GM21423 (cell line): Measurements from ENCODE around the gene TMEM178B.

Experiments used
- ATAC-seq: cut with Tn5 transposase; IDR thresholded peaks from one replicate; pipeline ENCODE4 v1.9.1; 2021; ENCODE audit warnings: mild to moderate bottlenecking, moderate library complexity; ENCODE audit not compliant: unreplicated experiment

Gene TMEM178B

GRCh38 chr7:141511676-141512396 lies 438.0 kb downstream of the TMEM178B start:
- ATAC-seq, result no peak

GRCh38 chr7:141512597-141512996 lies 438.7 kb downstream of the TMEM178B start:
- ATAC-seq, result no peak

- no peak for ATAC-seq
Measured at GRCh38 chr7:141513720-141514119, 439.9 kb downstream of the TMEM178B start.

DNA sequence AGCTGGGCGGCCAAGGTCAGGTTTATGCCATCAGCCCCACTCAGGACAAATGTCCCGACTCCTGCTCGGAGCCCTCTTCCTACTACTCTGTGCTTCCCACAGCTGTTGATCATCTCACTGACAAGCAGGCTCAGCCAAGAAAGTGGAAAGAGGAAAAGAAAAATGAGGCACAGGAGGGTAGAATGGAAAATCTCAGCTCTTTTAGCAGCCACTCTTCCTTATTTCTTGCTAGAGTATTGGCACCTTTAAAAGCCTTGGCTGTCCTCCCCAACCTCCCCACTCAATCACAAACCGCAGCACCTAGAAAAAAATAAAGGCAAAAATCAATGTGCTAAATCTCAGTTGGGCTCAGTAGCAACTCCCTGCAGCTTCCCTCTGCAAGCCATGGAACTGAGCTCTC lies 442.1 kb downstream of the TMEM178B start:
- ATAC-seq, result no peak

DNA sequence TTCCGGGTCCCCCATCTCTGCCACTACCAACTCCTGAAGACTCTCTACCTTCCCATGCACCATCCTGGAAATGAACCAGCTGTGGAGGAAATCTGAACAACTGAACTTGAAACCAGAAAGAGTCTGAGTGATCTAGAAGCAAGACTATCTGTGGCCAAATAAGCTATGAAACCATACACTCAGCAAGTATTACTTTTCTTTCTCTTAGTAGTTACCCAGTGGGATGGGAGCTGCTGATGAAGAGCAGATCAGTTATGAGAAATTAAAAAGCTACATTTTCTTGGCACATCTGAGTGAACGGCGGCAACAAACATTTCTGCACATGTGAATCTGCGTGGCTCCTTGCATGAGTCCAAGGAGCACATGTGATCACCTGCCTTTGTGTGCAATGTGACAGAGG lies 445.8 kb downstream of the TMEM178B start:
- ATAC-seq, result no peak

- no peak for ATAC-seq
Measured at GRCh38 chr7:141522657-141523342, 448.9 kb downstream of the TMEM178B start.

DNA sequence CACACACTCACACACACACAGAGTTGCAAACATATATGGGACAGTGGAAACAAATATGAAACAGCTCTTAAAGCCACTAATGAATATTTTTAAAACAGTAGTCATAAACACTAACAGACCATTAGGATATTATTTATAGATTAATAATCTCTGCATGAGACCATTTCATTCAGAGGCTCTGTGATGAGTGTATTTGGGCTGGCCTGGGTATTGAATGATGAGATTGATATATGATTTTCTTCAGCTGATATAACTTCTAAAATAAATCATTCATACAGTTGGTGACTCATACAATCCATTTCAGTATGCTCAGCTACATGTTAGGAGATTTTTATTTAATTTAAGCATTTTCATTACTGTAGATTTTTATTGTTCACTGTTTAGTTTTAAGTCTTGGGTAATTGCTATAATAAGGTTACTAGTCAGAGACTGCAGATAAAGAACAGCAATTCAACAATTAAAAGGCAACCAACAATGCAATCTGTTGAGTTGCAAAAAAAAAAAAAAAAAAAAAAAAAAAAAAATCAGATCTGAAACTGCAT lies 452.2 kb downstream of the TMEM178B start:
- ATAC-seq, result no peak

DNA sequence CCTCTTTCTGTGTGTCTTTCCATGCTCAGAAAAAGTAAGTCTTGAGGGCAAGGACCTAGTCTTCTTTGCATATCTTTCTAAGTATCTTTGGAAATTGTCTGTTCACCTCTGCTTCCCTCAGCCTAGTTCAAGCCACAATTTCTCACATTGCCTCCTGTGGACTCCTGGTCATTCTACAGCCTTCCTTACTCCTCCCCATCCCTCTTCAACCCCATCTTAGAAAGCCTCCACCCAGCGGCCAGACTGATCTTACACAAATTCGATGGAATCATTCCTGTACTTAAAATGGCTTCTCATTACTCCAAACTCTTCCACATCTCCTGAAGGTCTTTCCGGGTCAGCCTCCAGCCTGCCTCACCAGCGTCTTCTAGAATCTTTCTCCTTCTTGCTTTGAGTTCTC lies 453.2 kb downstream of the TMEM178B start:
- ATAC-seq, result no peak

DNA sequence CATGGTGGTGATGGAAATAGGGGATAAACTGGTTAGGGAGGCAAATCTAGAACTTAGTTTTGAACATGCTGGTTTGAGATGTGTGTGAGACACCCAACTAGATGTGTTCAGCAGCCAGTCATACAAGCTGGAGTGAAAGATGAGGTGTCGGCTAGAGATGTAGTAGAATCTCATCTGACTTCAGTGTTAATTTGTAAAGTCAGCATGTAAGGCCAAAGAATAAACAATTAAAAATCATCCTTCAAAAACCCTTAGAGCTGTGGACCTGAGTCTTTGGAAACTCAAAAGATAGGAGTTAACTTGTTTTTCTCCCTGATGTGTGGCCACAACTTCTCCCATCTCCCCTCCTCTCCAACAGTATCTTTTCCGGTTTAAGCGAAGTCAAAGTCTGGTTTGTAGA lies 454.5 kb downstream of the TMEM178B start:
- ATAC-seq, result no peak
